ENCODE data around the gene OR8A1. TPM values are rescaled to one million over a fixed set of nuclear protein-coding genes. Genes with fewer than 3 reads are reported as not detected.

OR8A1 gene
- total and polyA plus RNA-seq, 2 donors, result under 0.01 TPM; not detected in 1

DNA sequence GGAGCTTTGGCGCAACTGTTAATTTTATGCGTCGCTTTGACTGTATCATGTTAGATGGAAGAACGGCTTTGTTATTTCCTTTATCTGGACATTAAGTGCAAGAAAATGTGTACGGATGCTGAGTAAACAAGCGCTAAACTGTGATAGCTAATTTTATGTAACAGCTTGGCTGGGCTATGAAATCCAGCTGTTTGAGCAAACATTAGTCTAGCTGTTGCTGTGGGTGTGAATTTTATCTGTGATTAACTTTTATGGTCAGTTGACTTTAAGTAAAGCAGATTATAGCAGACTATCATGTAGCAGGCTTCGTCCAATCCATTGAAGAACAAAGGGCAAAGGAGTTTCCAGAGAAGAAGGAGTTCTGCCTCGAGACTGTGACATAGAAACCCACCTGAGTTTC is 14.0 kb downstream of the OR8A1 start:
- Histone ChIP-seq H3K4me1 (ENCODE audit: control insufficient read depth in 2 of 2, insufficient read depth in 2 of 2, low read length in 2 of 2) (no peaks in the 10 kb centered on the region), H3K9me3 (ENCODE audit: control insufficient read depth in 2 of 2, insufficient read depth in 1 of 2, low read length in 1 of 2) (no peaks in the 10 kb centered on the region), H3K27ac (ENCODE audit: low read depth in 1 of 2, low read length in 1 of 2) (no peak overlapping the region), H3K36me3 (ENCODE audit: control insufficient read depth in 2 of 2, insufficient read depth in 2 of 2, low read length in 1 of 2) (no peaks in the 10 kb centered on the region), H3K4me3 (ENCODE audit: low read length in 2 of 2) (no peak overlapping the region), H3K27me3 (ENCODE audit: control insufficient read depth in 2 of 2, insufficient read depth in 1 of 2, low read length in 1 of 2) (no peaks in the 10 kb centered on the region)
- DNase-seq (ENCODE audit: low read depth in 6 of 9, low spot score in 9 of 9), result no peak
- WGBS, result 94% methylated on average over 8 of the region's 8 CpGs

DNA sequence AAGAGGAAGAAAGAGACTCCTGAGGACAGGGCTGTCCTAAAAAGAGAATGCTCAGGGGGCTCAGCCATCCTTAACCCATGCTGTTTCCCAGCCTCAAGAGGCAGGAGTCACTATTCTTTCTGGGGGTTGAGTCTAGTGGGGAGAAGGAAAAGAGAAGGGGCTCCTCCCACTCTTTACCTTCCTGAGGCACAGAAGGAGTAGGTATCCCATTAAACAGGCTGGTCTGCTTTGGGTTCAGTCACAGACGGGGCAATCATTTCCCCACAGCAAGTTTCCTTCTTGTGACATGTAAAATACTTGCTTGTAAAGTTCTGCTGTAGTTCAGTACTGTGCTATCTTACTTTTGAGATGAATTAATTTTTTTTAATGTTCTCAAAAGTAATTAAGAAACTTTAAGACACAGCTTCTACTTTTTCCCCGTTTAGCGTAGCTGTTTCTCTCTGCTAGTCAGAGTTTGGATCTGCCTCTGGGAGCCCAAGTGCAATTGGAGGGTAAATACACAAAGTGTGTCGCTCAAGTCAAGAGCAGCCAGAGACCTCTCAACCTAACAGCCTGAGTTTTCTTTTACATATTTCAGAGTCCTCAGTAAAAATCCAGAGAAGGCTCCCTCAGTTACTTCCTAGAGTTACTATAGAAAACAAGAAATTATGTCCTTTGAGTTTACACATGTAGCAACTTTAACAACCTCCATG is 15.0 kb downstream of the OR8A1 start:
- Histone ChIP-seq H3K27me3 (ENCODE audit: control insufficient read depth in 2 of 2, insufficient read depth in 1 of 2, low read length in 1 of 2) (no peaks in the 10 kb centered on the region), H3K9me3 (ENCODE audit: control insufficient read depth in 2 of 2, insufficient read depth in 1 of 2, low read length in 1 of 2) (no peaks in the 10 kb centered on the region), H3K36me3 (ENCODE audit: control insufficient read depth in 2 of 2, insufficient read depth in 2 of 2, low read length in 1 of 2) (no peaks in the 10 kb centered on the region), H3K27ac (ENCODE audit: low read depth in 1 of 2, low read length in 1 of 2) (no peak overlapping the region), H3K4me1 (ENCODE audit: control insufficient read depth in 2 of 2, insufficient read depth in 2 of 2, low read length in 2 of 2) (no peaks in the 10 kb centered on the region), H3K4me3 (ENCODE audit: low read length in 2 of 2) (no peak overlapping the region)
- whole genome bisulfite sequencing, result 87% methylated on average over 4 of the region's 4 CpGs
- DNase-seq (ENCODE audit: low read depth in 6 of 9, low spot score in 9 of 9), result no peak

DNA sequence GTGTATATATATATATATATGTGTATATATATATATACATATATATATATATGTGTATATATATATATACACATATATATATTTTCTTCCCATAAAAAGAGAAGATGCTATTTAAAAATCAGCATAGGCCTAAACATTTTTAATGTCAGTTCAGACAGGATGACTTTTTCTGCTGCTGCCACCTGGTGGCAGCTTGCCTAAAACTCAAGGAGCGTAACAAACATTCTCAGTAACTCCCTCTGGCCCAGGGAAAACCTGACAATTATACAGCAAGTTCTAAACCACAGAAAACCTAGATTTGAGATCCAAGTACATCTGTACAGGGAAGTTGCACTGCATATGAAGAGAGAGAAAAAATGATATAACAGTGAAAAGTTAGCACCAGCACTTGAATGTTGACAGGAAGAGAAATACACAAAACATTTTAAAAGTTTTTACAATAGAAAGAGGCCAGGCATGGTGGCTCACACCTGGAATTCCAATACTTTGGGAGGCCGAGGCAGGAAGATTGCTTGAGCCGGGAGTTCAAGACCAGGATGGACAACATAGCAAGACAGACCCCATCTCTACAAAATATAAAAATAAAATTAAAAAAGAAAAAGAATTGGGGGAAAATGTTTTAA is 16.6 kb downstream of the OR8A1 start:
- H3K36me3 ChIP-seq (ENCODE audit: control insufficient read depth in 2 of 2, insufficient read depth in 2 of 2, low read length in 1 of 2), result no peaks in the 10 kb centered on the region
- H3K27me3 ChIP-seq (ENCODE audit: control insufficient read depth in 2 of 2, insufficient read depth in 1 of 2, low read length in 1 of 2), result no peaks in the 10 kb centered on the region
- H3K4me1 ChIP-seq (ENCODE audit: control insufficient read depth in 2 of 2, insufficient read depth in 2 of 2, low read length in 2 of 2), result no peaks in the 10 kb centered on the region
- no peak overlapping the region for H3K4me3 ChIP-seq (ENCODE audit: low read length in 2 of 2)
- no peaks in the 10 kb centered on the region for H3K9me3 ChIP-seq (ENCODE audit: control insufficient read depth in 2 of 2, insufficient read depth in 1 of 2, low read length in 1 of 2)
- DNase-seq (ENCODE audit: low read depth in 6 of 9, low spot score in 9 of 9), result peak in 7 of 9 donors; percentile 13 to 61 (median 27)
- WGBS, result 62% methylated on average over 3 of the region's 3 CpGs
- H3K27ac ChIP-seq (ENCODE audit: low read depth in 1 of 2, low read length in 1 of 2), result no peak overlapping the region

DNA sequence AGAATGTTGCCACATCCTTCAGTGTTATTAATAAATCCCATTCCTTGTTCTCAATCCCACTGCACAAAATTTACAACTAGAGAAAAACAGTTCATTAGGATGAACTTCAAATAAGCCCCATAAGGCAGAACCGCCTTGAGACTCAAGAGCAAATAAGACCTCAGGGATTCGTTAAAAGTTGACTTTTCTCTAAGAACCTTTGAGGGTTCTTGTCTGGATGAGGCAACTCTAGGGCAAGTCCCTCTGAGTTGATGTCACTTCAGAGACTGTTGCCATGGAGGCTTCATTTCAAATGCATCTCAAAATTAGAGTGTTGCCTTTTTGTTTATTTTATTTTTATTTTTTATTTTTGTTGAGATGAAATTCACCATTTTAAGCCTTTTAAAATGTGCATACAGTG is 21.6 kb downstream of the OR8A1 start:
- WGBS, result 90% methylated on average over 2 of the region's 2 CpGs
- H3K27me3 ChIP-seq (ENCODE audit: control insufficient read depth in 2 of 2, insufficient read depth in 1 of 2, low read length in 1 of 2), result no peaks in the 10 kb centered on the region
- no peak for DNase-seq (ENCODE audit: low read depth in 6 of 9, low spot score in 9 of 9)

DNA sequence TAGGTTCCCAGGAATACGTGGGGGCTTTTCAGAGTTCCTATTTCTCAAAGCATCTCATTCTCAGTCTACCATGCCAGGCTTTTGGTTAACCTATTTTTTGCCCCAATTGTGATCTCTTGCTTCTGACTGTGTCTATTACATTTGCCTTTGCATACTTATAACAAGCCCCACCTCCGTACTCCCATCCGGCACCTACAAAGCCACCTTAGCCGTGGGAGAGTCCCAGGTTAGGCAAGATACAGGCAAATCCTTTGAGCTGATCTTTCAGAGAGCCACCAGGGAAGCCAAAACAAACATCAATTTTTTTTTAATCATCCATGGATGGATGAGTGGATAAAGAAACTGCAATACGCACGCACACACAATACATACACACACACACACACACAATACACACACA is 22.8 kb downstream of the OR8A1 start:
- H3K4me3 ChIP-seq (ENCODE audit: low read length in 2 of 2), result no peak overlapping the region
- H3K4me1 ChIP-seq (ENCODE audit: control insufficient read depth in 2 of 2, insufficient read depth in 2 of 2, low read length in 2 of 2), result no peaks in the 10 kb centered on the region
- H3K36me3 ChIP-seq (ENCODE audit: control insufficient read depth in 2 of 2, insufficient read depth in 2 of 2, low read length in 1 of 2), result no peaks in the 10 kb centered on the region
- H3K27me3 ChIP-seq (ENCODE audit: control insufficient read depth in 2 of 2, insufficient read depth in 1 of 2, low read length in 1 of 2), result no peaks in the 10 kb centered on the region
- 93% methylated on average over 6 of the region's 6 CpGs for WGBS
- no peak overlapping the region for H3K27ac ChIP-seq (ENCODE audit: low read depth in 1 of 2, low read length in 1 of 2)
- DNase-seq (ENCODE audit: low read depth in 6 of 9, low spot score in 9 of 9), result no peak
- H3K9me3 ChIP-seq (ENCODE audit: control insufficient read depth in 2 of 2, insufficient read depth in 1 of 2, low read length in 1 of 2), result no peaks in the 10 kb centered on the region

More for the DNA sequence above, 21.6 kb downstream of the OR8A1 start:
- H3K27ac ChIP-seq (ENCODE audit: low read depth in 1 of 2, low read length in 1 of 2), result no peak overlapping the region
- H3K4me1 ChIP-seq (ENCODE audit: control insufficient read depth in 2 of 2, insufficient read depth in 2 of 2, low read length in 2 of 2), result no peaks in the 10 kb centered on the region
- no peaks in the 10 kb centered on the region for H3K9me3 ChIP-seq (ENCODE audit: control insufficient read depth in 2 of 2, insufficient read depth in 1 of 2, low read length in 1 of 2)
- no peaks in the 10 kb centered on the region for H3K36me3 ChIP-seq (ENCODE audit: control insufficient read depth in 2 of 2, insufficient read depth in 2 of 2, low read length in 1 of 2)
- H3K4me3 ChIP-seq (ENCODE audit: low read length in 2 of 2), result no peak overlapping the region

DNA sequence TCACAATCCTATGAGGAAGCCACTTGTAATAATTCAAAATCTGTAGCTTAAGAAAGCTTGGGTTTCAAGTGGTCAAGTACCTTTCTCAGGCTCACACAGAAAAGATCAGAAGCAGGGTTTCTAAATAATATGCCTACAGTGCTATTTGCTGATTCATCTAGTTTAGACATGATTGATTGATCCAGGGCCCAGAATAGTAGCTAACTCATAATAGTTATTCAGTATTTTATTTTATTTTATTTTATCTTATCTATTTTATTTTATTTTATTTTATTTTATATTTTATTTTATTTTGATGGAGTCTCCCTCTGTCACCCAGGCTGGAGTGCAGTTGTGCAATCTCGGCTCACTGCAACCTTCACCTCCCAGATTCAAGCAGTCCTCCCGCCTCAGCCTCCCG is 25.5 kb downstream of the OR8A1 start:
- no peak for DNase-seq (ENCODE audit: low read depth in 6 of 9, low spot score in 9 of 9)
- Histone ChIP-seq H3K27ac (ENCODE audit: low read depth in 1 of 2, low read length in 1 of 2) (no peak overlapping the region), H3K27me3 (ENCODE audit: control insufficient read depth in 2 of 2, insufficient read depth in 1 of 2, low read length in 1 of 2) (no peaks in the 10 kb centered on the region), H3K4me3 (ENCODE audit: low read length in 2 of 2) (no peak overlapping the region), H3K4me1 (ENCODE audit: control insufficient read depth in 2 of 2, insufficient read depth in 2 of 2, low read length in 2 of 2) (no peaks in the 10 kb centered on the region), H3K9me3 (ENCODE audit: control insufficient read depth in 2 of 2, insufficient read depth in 1 of 2, low read length in 1 of 2) (no peaks in the 10 kb centered on the region), H3K36me3 (ENCODE audit: control insufficient read depth in 2 of 2, insufficient read depth in 2 of 2, low read length in 1 of 2) (no peaks in the 10 kb centered on the region)
- WGBS, result 98% methylated on average over 3 of the region's 3 CpGs

DNA sequence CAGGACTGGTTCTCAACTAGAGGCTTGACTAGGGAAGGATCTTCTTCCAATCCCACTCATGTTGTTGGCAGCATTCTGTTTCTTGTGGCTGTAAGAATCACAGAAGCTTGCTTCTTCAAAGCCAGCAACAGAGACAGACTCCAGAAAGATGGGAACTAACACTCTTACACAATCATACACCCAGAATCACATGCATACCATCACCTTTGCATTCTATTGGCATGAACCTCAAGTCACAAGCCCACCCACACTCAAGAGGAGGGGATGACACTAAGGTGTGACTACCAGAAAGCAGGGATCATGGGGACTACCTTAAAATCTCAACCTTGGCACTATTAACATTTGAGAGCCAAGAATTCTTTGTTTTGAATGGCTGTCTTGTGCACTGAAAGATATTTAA is 27.8 kb downstream of the OR8A1 start:
- DNase-seq (ENCODE audit: low read depth in 6 of 9, low spot score in 9 of 9), result no peak
- H3K4me3 ChIP-seq (ENCODE audit: low read length in 2 of 2), result no peak overlapping the region
- no peaks in the 10 kb centered on the region for H3K4me1 ChIP-seq (ENCODE audit: control insufficient read depth in 2 of 2, insufficient read depth in 2 of 2, low read length in 2 of 2)
- no peak overlapping the region for H3K27ac ChIP-seq (ENCODE audit: low read depth in 1 of 2, low read length in 1 of 2)
- no peaks in the 10 kb centered on the region for H3K27me3 ChIP-seq (ENCODE audit: control insufficient read depth in 2 of 2, insufficient read depth in 1 of 2, low read length in 1 of 2)
- H3K36me3 ChIP-seq (ENCODE audit: control insufficient read depth in 2 of 2, insufficient read depth in 2 of 2, low read length in 1 of 2), result no peaks in the 10 kb centered on the region
- no peaks in the 10 kb centered on the region for H3K9me3 ChIP-seq (ENCODE audit: control insufficient read depth in 2 of 2, insufficient read depth in 1 of 2, low read length in 1 of 2)

DNA sequence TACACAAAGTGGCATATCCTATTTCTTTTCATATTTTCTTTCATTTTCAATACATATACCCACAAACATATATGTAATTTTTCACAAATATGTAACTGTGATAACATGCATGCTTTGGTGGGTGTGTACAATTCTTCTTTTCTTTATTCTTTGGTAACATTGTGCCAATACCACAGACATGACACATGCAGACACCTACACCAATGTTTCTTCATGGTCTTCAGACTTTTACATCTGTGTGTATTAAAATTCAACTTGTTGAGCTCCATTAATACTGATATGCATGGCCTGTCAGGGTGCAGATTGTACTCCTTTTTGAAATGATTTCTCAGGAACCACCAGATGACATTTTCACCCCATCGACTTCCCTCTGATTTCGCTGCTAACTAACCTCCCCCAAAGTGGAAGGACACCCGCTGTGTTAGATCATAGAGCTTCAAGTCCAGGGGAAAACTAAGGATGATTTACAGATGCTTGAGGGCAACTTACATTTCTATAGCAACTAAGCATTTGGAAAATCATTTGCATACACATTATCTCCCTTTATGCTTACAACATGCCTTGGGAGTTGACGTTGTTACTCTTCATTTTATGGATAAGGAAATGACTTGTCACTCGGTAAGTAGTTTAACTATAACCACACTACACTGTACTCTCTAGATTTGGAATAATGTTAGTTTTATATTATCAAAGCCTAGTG is 31.0 kb downstream of the OR8A1 start:
- DNase-seq (ENCODE audit: low read depth in 6 of 9, low spot score in 9 of 9), result no peak
- Histone ChIP-seq H3K9me3 (ENCODE audit: control insufficient read depth in 2 of 2, insufficient read depth in 1 of 2, low read length in 1 of 2) (no peaks in the 10 kb centered on the region), H3K36me3 (ENCODE audit: control insufficient read depth in 2 of 2, insufficient read depth in 2 of 2, low read length in 1 of 2) (no peaks in the 10 kb centered on the region), H3K4me1 (ENCODE audit: control insufficient read depth in 2 of 2, insufficient read depth in 2 of 2, low read length in 2 of 2) (no peaks in the 10 kb centered on the region), H3K27me3 (ENCODE audit: control insufficient read depth in 2 of 2, insufficient read depth in 1 of 2, low read length in 1 of 2) (no peaks in the 10 kb centered on the region), H3K4me3 (ENCODE audit: low read length in 2 of 2) (no peak overlapping the region), H3K27ac (ENCODE audit: low read depth in 1 of 2, low read length in 1 of 2) (no peak overlapping the region)
- WGBS, result 94% methylated on average over 5 of the region's 5 CpGs

DNA sequence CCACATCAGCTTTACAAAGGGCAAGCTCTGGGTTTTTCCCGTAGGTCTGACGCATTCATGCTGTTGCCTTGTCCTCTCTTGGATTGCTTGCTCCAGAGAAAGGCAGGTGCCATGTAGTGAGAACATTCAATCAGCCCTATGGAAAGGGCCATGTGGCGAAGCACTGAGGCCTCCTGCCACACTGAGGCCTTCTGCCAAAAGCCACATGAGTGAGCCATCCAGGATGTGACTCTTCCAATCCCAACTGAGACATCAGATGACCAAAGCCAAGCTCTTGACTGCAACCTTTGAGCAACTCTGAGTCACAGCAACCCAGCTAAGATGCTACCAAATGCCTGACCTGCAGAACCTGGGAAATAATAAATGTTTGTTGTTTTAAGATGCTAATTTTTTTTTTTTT is 32.4 kb downstream of the OR8A1 start:
- Histone ChIP-seq H3K4me1 (ENCODE audit: control insufficient read depth in 2 of 2, insufficient read depth in 2 of 2, low read length in 2 of 2) (no peaks in the 10 kb centered on the region), H3K4me3 (ENCODE audit: low read length in 2 of 2) (no peak overlapping the region), H3K27ac (ENCODE audit: low read depth in 1 of 2, low read length in 1 of 2) (no peak overlapping the region), H3K27me3 (ENCODE audit: control insufficient read depth in 2 of 2, insufficient read depth in 1 of 2, low read length in 1 of 2) (no peaks in the 10 kb centered on the region), H3K9me3 (ENCODE audit: control insufficient read depth in 2 of 2, insufficient read depth in 1 of 2, low read length in 1 of 2) (no peaks in the 10 kb centered on the region), H3K36me3 (ENCODE audit: control insufficient read depth in 2 of 2, insufficient read depth in 2 of 2, low read length in 1 of 2) (no peaks in the 10 kb centered on the region)
- WGBS, result 79% methylated on average over 3 of the region's 3 CpGs
- no peak for DNase-seq (ENCODE audit: low read depth in 6 of 9, low spot score in 9 of 9)
